KMS-11 (cell line): ENCODE measurements around the gene LARGE1.

Experiments used
- H2AFZ ChIP-seq: fragments of 200-600 bp; sonication (generic); 2 replicates; pipeline ENCODE4 v1.6.1; 2016; ENCODE audit warnings: antibody characterized with exemption, mixed run types, low read depth
- H3K27ac ChIP-seq: fragments of 200-600 bp; sonication (generic); 2 replicates; pipeline ENCODE4 v1.6.1; 2016; ENCODE audit warnings: mild to moderate bottlenecking, mixed run types
- H3K27me3 ChIP-seq: fragments of 200-600 bp; sonication (generic); 2 replicates; pipeline ENCODE4 v1.6.1; 2017; ENCODE audit warnings: mild to moderate bottlenecking, low read depth, mixed run types, moderate library complexity; ENCODE audit not compliant: insufficient read depth
- H3K36me3 ChIP-seq: fragments of 200-600 bp; sonication (generic); 2 replicates; pipeline ENCODE4 v1.6.1; 2017; ENCODE audit warnings: mild to moderate bottlenecking, mixed run types; ENCODE audit not compliant: insufficient read depth
- H3K4me1 ChIP-seq: fragments of 200-600 bp; sonication (generic); 2 replicates; pipeline ENCODE4 v1.6.1; 2016; ENCODE audit warnings: mild to moderate bottlenecking, low read depth, mixed run types; ENCODE audit not compliant: poor library complexity, severe bottlenecking
- H3K4me2 ChIP-seq: fragments of 200-600 bp; sonication (generic); 2 replicates; pipeline ENCODE4 v1.7.0; 2016; ENCODE audit warnings: mild to moderate bottlenecking, mixed run types
- H3K4me3 ChIP-seq: fragments of 200-600 bp; sonication (generic); IDR thresholded peaks from 2 replicates; pipeline ENCODE4 v1.6.1; 2017; ENCODE audit warnings: low read depth, low read length, mixed read lengths; ENCODE audit not compliant: insufficient read depth
- H3K79me2 ChIP-seq: fragments of 200-600 bp; sonication (generic); 2 replicates; pipeline ENCODE4 v1.6.1; 2016; ENCODE audit warnings: low read depth, mixed run types; ENCODE audit not compliant: insufficient read depth
- H3K9ac ChIP-seq: fragments of 200-600 bp; sonication (generic); 2 replicates; pipeline ENCODE4 v1.6.1; 2016; ENCODE audit warnings: mild to moderate bottlenecking, mixed run types
- H4K20me1 ChIP-seq: fragments of 200-600 bp; sonication (generic); 2 replicates; pipeline ENCODE4 v1.6.1; 2016; ENCODE audit warnings: mild to moderate bottlenecking, mixed run types; ENCODE audit not compliant: insufficient read depth
- CTCF ChIP-seq: fragments of 200-600 bp; sonication (generic); conservative IDR thresholded peaks from 2 replicates; pipeline ENCODE4 v1.6.1; 2017; ENCODE audit warnings: low read depth, mild to moderate bottlenecking, antibody characterized with exemption, low read length, moderate library complexity, mixed read lengths

The LARGE1 gene

GRCh38 chr22:33650244-33650643 lies 270.0 kb downstream of the LARGE1 start:
- no peak for TF ChIP-seq CTCF
- Histone ChIP-seq H3K27ac (no peak overlapping the region), H3K79me2 (no peaks in the 10 kb centered on the region), H3K27me3 (no peaks in the 10 kb centered on the region), H4K20me1 (no peaks in the 10 kb centered on the region), H3K4me2 (no peak overlapping the region), H3K9ac (no peak overlapping the region), H3K4me3 (no peak overlapping the region), H3K4me1 (no peaks in the 10 kb centered on the region), H3K36me3 (no peaks in the 10 kb centered on the region), H2AFZ (no peak overlapping the region)

- Histone ChIP-seq H4K20me1 (no peaks in the 10 kb centered on the region), H3K4me2 (no peak overlapping the region), H3K4me3 (no peak overlapping the region), H2AFZ (no peak overlapping the region), H3K4me1 (no peaks in the 10 kb centered on the region), H3K79me2 (no peaks in the 10 kb centered on the region), H3K36me3 (no peaks in the 10 kb centered on the region), H3K27ac (no peak overlapping the region), H3K9ac (no peak overlapping the region), H3K27me3 (no peaks in the 10 kb centered on the region)
- TF ChIP-seq CTCF = no peak
These were observed 271.8 kb downstream of the LARGE1 start for GRCh38 chr22:33648478-33648877.

- H4K20me1 ChIP-seq = no peaks in the 10 kb centered on the region
- no peak overlapping the region for H3K4me2 ChIP-seq
- no peak for TF ChIP-seq CTCF
- H3K27ac ChIP-seq = no peak overlapping the region
- H3K27me3 ChIP-seq = no peaks in the 10 kb centered on the region
- H3K9ac ChIP-seq = no peak overlapping the region
- no peaks in the 10 kb centered on the region for H3K79me2 ChIP-seq
- H3K4me3 ChIP-seq = no peak overlapping the region
- H3K36me3 ChIP-seq = no peaks in the 10 kb centered on the region
- H3K4me1 ChIP-seq = no peaks in the 10 kb centered on the region
- H2AFZ ChIP-seq = no peak overlapping the region
These were observed 279.4 kb downstream of the LARGE1 start for GRCh38 chr22:33640900-33641299.

GRCh38 chr22:33639588-33640254 lies 280.6 kb downstream of the LARGE1 start:
- H4K20me1 ChIP-seq = no peaks in the 10 kb centered on the region
- no peaks in the 10 kb centered on the region for H3K27me3 ChIP-seq
- no peaks in the 10 kb centered on the region for H3K36me3 ChIP-seq
- no peak overlapping the region for H2AFZ ChIP-seq
- H3K9ac ChIP-seq = no peak overlapping the region
- no peak overlapping the region for H3K27ac ChIP-seq
- no peaks in the 10 kb centered on the region for H3K79me2 ChIP-seq
- no peaks in the 10 kb centered on the region for H3K4me1 ChIP-seq
- no peak for TF ChIP-seq CTCF
- no peak overlapping the region for H3K4me2 ChIP-seq
- H3K4me3 ChIP-seq = no peak overlapping the region
